ENCODE results near the gene FHIT.
A peak's percentile ranks its signal among the peaks of the same experiment; 100 is the strongest.

The FHIT gene

GRCh38 chr3:60010781-60011180 is 1240.5 kb downstream of the FHIT start:
- DNase-seq (ENCODE audit: low read depth in 2 of 2) = peak; percentile 20 to 49

GRCh38 chr3:60009931-60010478 is 1241.2 kb downstream of the FHIT start:
- DNase-seq (ENCODE audit: low read depth in 2 of 2) = no peak

GRCh38 chr3:60001369-60001768 is 1249.9 kb downstream of the FHIT start:
- DNase-seq (ENCODE audit: low read depth in 2 of 2) = no peak

- DNase-seq (ENCODE audit: low read depth in 2 of 2) = no peak
Observed at GRCh38 chr3:60000311-60001105, 1250.7 kb downstream of the FHIT start.

- no peak for DNase-seq (ENCODE audit: low read depth in 2 of 2)
Observed at GRCh38 chr3:59998058-59998457, 1253.2 kb downstream of the FHIT start.

- no peak for DNase-seq (ENCODE audit: low read depth in 2 of 2)
Observed at GRCh38 chr3:59997583-59997982, 1253.7 kb downstream of the FHIT start.

- DNase-seq (ENCODE audit: low read depth in 2 of 2) = no peak
Observed at GRCh38 chr3:59996056-59996455, 1255.2 kb downstream of the FHIT start.

- no peak for DNase-seq (ENCODE audit: low read depth in 2 of 2)
Observed at GRCh38 chr3:59995563-59995962, 1255.7 kb downstream of the FHIT start.

GRCh38 chr3:59994732-59995304 is 1256.4 kb downstream of the FHIT start:
- DNase-seq (ENCODE audit: low read depth in 2 of 2) = no peak

- no peak for DNase-seq (ENCODE audit: low read depth in 2 of 2)
Observed at GRCh38 chr3:59992578-59992977, 1258.7 kb downstream of the FHIT start.

- no peak for DNase-seq (ENCODE audit: low read depth in 2 of 2)
Observed at GRCh38 chr3:59990915-59991314, 1260.3 kb downstream of the FHIT start.

GRCh38 chr3:59982510-59982909 is 1268.7 kb downstream of the FHIT start:
- DNase-seq (ENCODE audit: low read depth in 2 of 2) = no peak

GRCh38 chr3:59981377-59981776 is 1269.9 kb downstream of the FHIT start:
- no peak for DNase-seq (ENCODE audit: low read depth in 2 of 2)

- DNase-seq (ENCODE audit: low read depth in 2 of 2) = no peak
Observed at GRCh38 chr3:59980576-59980975, 1270.7 kb downstream of the FHIT start.

- DNase-seq (ENCODE audit: low read depth in 2 of 2) = no peak
Observed at GRCh38 chr3:59979542-59979941, 1271.7 kb downstream of the FHIT start.

GRCh38 chr3:59978979-59979378 is 1272.3 kb downstream of the FHIT start:
- no peak for DNase-seq (ENCODE audit: low read depth in 2 of 2)

GRCh38 chr3:59970796-59971195 is 1280.5 kb downstream of the FHIT start:
- no peak for DNase-seq (ENCODE audit: low read depth in 2 of 2)

GRCh38 chr3:59970376-59970775 is 1280.9 kb downstream of the FHIT start:
- no peak for DNase-seq (ENCODE audit: low read depth in 2 of 2)

GRCh38 chr3:59968513-59969045 is 1282.7 kb downstream of the FHIT start:
- no peak for DNase-seq (ENCODE audit: low read depth in 2 of 2)

GRCh38 chr3:59963676-59964075 is 1287.6 kb downstream of the FHIT start:
- no peak for DNase-seq (ENCODE audit: low read depth in 2 of 2)

GRCh38 chr3:59957150-59957549 is 1294.1 kb downstream of the FHIT start:
- DNase-seq (ENCODE audit: low read depth in 2 of 2) = no peak

GRCh38 chr3:59953104-59953503 is 1298.1 kb downstream of the FHIT start:
- DNase-seq (ENCODE audit: low read depth in 2 of 2) = no peak

- DNase-seq (ENCODE audit: low read depth in 2 of 2) = no peak
Observed at GRCh38 chr3:59949311-59949710, 1301.9 kb downstream of the FHIT start.
